HepG2 (cell line): ENCODE data around the gene CENPP. TPM values are rescaled to one million over a fixed set of nuclear protein-coding genes. Genes with fewer than 3 reads are reported as not detected.

Experiments
- BRD4 ChIP-seq: sonication (generic); formaldehyde crosslinking; IDR thresholded peaks from 2 replicates; pipeline ENCODE4 v1.4.0; 2020; ENCODE audit warnings: missing genetic modification reagents
- CBX1 ChIP-seq: IDR thresholded peaks from one replicate; pipeline ENCODE4 v1.6.1; 2016; ENCODE audit warnings: antibody characterized with exemption, low read depth
- ETV5 ChIP-seq: IDR thresholded peaks from 2 replicates; pipeline ENCODE4 v1.6.1; 2018; ENCODE audit warnings: missing biosample characterization, missing genetic modification reagents, inconsistent platforms, borderline replicate concordance
- HHEX ChIP-seq: IDR thresholded peaks from 2 replicates; pipeline ENCODE4 v1.6.1; 2016; ENCODE audit warnings: control low read depth
- HNF4A ChIP-seq: sonication (generic); formaldehyde crosslinking; IDR thresholded peaks from 2 replicates; pipeline ENCODE4 v1.4.0; 2020; ENCODE audit warnings: missing genetic modification reagents
- JDP2 ChIP-seq: sonication (generic); formaldehyde crosslinking; IDR thresholded peaks from 2 replicates; pipeline ENCODE4 v1.8.1; 2022; ENCODE audit warnings: missing genetic modification reagents, borderline replicate concordance
- MAFF ChIP-seq: IDR thresholded peaks from 2 replicates; pipeline ENCODE4 v1.6.1; 2011; ENCODE audit warnings: low read depth, low read length, improper control_type of control experiment
- MTF1 ChIP-seq: sonication (generic); formaldehyde crosslinking; IDR thresholded peaks from 2 replicates; pipeline ENCODE4 v1.5.0; 2020; ENCODE audit warnings: missing genetic modification reagents
- WIZ ChIP-seq: sonication (generic); formaldehyde crosslinking; IDR thresholded peaks from 2 replicates; pipeline ENCODE4 v1.5.1; 2020; ENCODE audit warnings: mild to moderate bottlenecking, missing genetic modification reagents
- ZBTB20 ChIP-seq: sonication (generic); formaldehyde crosslinking; IDR thresholded peaks from 2 replicates; pipeline ENCODE4 v1.8.1; 2023; ENCODE audit warnings: missing genetic modification reagents, low read depth, mild to moderate bottlenecking, borderline replicate concordance
- ZFP37 ChIP-seq: sonication (generic); formaldehyde crosslinking; IDR thresholded peaks from 2 replicates; pipeline ENCODE4 v1.4.0; 2020; ENCODE audit warnings: missing genetic modification reagents, borderline replicate concordance
- ZNF234 ChIP-seq: sonication (generic); formaldehyde crosslinking; conservative IDR thresholded peaks from 2 replicates; pipeline ENCODE4 v1.5.1; 2020; ENCODE audit warnings: mild to moderate bottlenecking, missing genetic modification reagents
- ZNF879 ChIP-seq: sonication (generic); formaldehyde crosslinking; IDR thresholded peaks from 2 replicates; pipeline ENCODE4 v1.8.1; 2023; ENCODE audit warnings: missing genetic modification reagents
- polyA plus RNA-seq, 8 experiments: library from polyadenylated mRNA; depleted of rRNA in 3 of 8; stranded (reverse) in 7 of 8; unstranded in 1 of 8; fragments of >200 nt; fragmentation: Illumina TruSeq in 4 of 8; extraction: Trizol in 4 of 8; gene quantifications; 2 replicates each; pipeline versions ENCODE4 v1.2.1 to v1.2.3, GENCODE V29; 2011 to 2016; ENCODE audit warnings: low read depth in 4 of 8, missing spikeins in 1 of 8, mixed read lengths in 1 of 8; ENCODE audit not compliant: insufficient read depth in 1 of 8
- total RNA-seq, 5 experiments: library from RNA; depleted of rRNA; stranded (reverse); fragments of >200 nt; fragmentation: Illumina TruSeq; extraction: Trizol; gene quantifications; 2 replicates each; pipeline ENCODE4 v1.2.3, GENCODE V29; 2016; ENCODE audit warnings: low read depth in 1 of 5
- TF ChIP-seq, protein P1 (sequence below): sonication (generic); formaldehyde crosslinking; IDR thresholded peaks from 2 replicates; pipeline ENCODE4 v1.4.0; 2020; ENCODE audit warnings: low read depth, missing genetic modification reagents
- TF ChIP-seq, protein P2 (sequence below): IDR thresholded peaks from 2 replicates; pipeline ENCODE4 v1.6.1; 2016; ENCODE audit warnings: missing genetic modification reagents, missing compliant biosample characterization
- TF ChIP-seq, protein P3 (sequence below): sonication (generic); formaldehyde crosslinking; IDR thresholded peaks from 2 replicates; pipeline ENCODE4 v1.8.1; 2023; ENCODE audit warnings: mild to moderate bottlenecking, moderate library complexity, missing genetic modification reagents
- TF ChIP-seq, protein P4 (sequence below): sonication (generic); formaldehyde crosslinking; IDR thresholded peaks from 2 replicates; pipeline ENCODE4 v1.4.0; 2020; ENCODE audit warnings: missing genetic modification reagents
- TF ChIP-seq, protein P5 (sequence below): conservative IDR thresholded peaks from 2 replicates; pipeline ENCODE4 v1.6.1; 2018; ENCODE audit warnings: missing genetic modification reagents
- TF ChIP-seq, protein P6 (sequence below): sonication (generic); formaldehyde crosslinking; IDR thresholded peaks from 2 replicates; pipeline ENCODE4 v1.9.0; 2021; ENCODE audit warnings: missing genetic modification reagents, borderline replicate concordance

CENPP gene
- total and polyA plus RNA-seq, 2 of the 13 experiments (the other 11 are each of a cell fraction or from before 2014, with no cell fraction given): 2.0 to 11.4 TPM

DNA sequence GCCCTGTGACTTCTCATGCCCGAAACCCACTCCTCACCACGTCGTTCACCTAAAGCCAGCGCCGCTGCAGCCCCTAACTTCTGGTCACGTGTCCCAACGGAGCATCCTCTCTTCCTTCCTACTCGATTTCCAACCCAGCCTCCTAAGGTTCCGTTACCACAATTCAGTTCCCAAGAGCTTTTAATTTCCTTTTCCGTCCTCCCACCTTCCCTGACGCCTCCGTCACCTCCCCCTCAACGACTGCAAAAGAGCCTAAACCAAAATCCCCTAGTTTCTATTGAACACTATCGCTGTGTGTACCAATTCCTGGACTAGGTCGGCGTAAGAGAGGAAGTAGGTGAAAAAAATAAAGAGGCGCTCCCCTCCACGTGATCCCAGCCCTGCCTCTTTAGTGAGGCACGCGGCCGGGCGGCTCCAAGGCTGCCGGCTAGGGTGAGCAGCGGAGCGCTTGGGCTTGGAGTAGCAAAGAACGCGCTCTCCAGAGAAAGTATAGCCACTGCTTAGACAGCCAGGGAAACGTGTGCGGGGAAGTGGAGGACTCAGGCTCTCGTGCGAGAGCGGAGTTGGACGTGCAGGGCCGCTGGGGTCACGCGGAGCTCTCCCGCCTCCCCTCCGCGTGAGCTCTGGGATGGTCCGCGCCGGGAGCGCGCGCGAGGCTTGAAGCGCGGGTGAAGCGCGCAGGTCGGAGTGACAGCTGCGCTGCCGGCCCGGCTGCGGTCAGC is at the start of gene CENPP, which contains the start of gene NOL8 (continued):
- TF ChIP-seq, protein P1, sequence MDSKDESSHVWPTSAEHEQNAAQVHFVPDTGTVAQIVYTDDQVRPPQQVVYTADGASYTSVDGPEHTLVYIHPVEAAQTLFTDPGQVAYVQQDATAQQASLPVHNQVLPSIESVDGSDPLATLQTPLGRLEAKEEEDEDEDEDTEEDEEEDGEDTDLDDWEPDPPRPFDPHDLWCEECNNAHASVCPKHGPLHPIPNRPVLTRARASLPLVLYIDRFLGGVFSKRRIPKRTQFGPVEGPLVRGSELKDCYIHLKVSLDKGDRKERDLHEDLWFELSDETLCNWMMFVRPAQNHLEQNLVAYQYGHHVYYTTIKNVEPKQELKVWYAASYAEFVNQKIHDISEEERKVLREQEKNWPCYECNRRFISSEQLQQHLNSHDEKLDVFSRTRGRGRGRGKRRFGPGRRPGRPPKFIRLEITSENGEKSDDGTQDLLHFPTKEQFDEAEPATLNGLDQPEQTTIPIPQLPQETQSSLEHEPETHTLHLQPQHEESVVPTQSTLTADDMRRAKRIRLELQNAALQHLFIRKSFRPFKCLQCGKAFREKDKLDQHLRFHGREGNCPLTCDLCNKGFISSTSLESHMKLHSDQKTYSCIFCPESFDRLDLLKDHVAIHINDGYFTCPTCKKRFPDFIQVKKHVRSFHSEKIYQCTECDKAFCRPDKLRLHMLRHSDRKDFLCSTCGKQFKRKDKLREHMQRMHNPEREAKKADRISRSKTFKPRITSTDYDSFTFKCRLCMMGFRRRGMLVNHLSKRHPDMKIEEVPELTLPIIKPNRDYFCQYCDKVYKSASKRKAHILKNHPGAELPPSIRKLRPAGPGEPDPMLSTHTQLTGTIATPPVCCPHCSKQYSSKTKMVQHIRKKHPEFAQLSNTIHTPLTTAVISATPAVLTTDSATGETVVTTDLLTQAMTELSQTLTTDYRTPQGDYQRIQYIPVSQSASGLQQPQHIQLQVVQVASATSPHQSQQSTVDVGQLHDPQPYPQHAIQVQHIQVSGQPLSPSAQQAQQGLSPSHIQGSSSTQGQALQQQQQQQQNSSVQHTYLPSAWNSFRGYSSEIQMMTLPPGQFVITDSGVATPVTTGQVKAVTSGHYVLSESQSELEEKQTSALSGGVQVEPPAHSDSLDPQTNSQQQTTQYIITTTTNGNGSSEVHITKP: peak; percentile 100
- TF ChIP-seq WIZ (CRISPR knock-in tag) (no peak), JDP2 (CRISPR knock-in tag) (no peak), CBX1 (no peak), MAFF (no peak), HNF4A (CRISPR knock-in tag) (no peak), ZNF879 (CRISPR knock-in tag) (no peak), BRD4 (CRISPR knock-in tag) (no peak), ETV5 (CRISPR knock-in tag) (peak; percentile 42; the same call in 1 of the 2 replicates), HHEX (CRISPR knock-in tag) (no peak), MTF1 (CRISPR knock-in tag) (no peak), ZNF234 (no peak), ZFP37 (no peak), ZBTB20 (CRISPR knock-in tag) (peak; percentile 63; the same call in 1 of the 2 replicates)
- TF ChIP-seq, protein P2, sequence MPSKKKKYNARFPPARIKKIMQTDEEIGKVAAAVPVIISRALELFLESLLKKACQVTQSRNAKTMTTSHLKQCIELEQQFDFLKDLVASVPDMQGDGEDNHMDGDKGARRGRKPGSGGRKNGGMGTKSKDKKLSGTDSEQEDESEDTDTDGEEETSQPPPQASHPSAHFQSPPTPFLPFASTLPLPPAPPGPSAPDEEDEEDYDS (CRISPR knock-in tag): peak; percentile 42
- TF ChIP-seq, protein P3, sequence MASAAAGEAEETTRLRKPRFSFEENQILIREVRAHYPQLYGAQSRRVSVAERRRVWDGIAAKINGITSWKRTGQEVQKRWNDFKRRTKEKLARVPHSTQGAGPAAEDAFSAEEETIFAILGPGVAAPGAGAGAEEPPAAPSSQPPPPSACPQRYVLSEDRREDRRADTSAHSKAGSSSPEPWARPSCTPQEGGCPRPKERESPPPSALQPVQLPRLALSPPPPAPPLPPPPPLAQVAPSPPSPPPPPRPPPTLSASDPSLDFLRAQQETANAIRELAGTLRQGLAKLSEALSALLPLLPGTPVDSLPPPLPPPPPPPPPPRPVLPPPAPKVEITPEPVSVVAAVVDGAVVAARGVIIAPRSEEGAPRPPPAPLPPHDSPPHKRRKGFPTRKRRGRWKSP (CRISPR knock-in tag): peak; percentile 39
- TF ChIP-seq, protein P4, sequence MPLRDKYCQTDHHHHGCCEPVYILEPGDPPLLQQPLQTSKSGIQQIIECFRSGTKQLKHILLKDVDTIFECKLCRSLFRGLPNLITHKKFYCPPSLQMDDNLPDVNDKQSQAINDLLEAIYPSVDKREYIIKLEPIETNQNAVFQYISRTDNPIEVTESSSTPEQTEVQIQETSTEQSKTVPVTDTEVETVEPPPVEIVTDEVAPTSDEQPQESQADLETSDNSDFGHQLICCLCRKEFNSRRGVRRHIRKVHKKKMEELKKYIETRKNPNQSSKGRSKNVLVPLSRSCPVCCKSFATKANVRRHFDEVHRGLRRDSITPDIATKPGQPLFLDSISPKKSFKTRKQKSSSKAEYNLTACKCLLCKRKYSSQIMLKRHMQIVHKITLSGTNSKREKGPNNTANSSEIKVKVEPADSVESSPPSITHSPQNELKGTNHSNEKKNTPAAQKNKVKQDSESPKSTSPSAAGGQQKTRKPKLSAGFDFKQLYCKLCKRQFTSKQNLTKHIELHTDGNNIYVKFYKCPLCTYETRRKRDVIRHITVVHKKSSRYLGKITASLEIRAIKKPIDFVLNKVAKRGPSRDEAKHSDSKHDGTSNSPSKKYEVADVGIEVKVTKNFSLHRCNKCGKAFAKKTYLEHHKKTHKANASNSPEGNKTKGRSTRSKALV (CRISPR knock-in tag): peak; percentile 81
- TF ChIP-seq, protein P5, sequence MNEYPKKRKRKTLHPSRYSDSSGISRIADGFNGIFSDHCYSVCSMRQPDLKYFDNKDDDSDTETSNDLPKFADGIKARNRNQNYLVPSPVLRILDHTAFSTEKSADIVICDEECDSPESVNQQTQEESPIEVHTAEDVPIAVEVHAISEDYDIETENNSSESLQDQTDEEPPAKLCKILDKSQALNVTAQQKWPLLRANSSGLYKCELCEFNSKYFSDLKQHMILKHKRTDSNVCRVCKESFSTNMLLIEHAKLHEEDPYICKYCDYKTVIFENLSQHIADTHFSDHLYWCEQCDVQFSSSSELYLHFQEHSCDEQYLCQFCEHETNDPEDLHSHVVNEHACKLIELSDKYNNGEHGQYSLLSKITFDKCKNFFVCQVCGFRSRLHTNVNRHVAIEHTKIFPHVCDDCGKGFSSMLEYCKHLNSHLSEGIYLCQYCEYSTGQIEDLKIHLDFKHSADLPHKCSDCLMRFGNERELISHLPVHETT (CRISPR knock-in tag): peak; percentile 33; the same call in 1 of the 2 replicates
- TF ChIP-seq, protein P6, sequence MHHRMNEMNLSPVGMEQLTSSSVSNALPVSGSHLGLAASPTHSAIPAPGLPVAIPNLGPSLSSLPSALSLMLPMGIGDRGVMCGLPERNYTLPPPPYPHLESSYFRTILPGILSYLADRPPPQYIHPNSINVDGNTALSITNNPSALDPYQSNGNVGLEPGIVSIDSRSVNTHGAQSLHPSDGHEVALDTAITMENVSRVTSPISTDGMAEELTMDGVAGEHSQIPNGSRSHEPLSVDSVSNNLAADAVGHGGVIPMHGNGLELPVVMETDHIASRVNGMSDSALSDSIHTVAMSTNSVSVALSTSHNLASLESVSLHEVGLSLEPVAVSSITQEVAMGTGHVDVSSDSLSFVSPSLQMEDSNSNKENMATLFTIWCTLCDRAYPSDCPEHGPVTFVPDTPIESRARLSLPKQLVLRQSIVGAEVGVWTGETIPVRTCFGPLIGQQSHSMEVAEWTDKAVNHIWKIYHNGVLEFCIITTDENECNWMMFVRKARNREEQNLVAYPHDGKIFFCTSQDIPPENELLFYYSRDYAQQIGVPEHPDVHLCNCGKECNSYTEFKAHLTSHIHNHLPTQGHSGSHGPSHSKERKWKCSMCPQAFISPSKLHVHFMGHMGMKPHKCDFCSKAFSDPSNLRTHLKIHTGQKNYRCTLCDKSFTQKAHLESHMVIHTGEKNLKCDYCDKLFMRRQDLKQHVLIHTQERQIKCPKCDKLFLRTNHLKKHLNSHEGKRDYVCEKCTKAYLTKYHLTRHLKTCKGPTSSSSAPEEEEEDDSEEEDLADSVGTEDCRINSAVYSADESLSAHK: no peak
